GM12878 (cell line): ENCODE data around the gene SNAP47. TPM values are rescaled to one million over a fixed set of nuclear protein-coding genes. Genes with fewer than 3 reads are reported as not detected.

Experiments
- ATAC-seq: fragments of 200-7000 bp; cut with Tn5 transposase; 3 replicates; pipeline ENCODE4 v1.9.1; 2020; ENCODE audit warnings: mild to moderate bottlenecking, moderate library complexity
- BruUV-seq: library from RNA; stranded (reverse); fragments of 400-500 nt; replicated peaks from 2 replicates; lab custom pipeline; 2021; lab: Mats Ljungman, UMichigan
- CTCF ChIA-PET: fragments of 300-600 bp; sonication (Branson Sonifier 250); formaldehyde crosslinking; extraction: SDS; loops from one replicate; lab custom pipeline; 2021; ENCODE audit warnings: inconsistent platforms; lab: Yijun Ruan, JAX
- POLR2A ChIA-PET: fragments of 350-600 bp; formaldehyde crosslinking; extraction: SDS; loops from one replicate; lab custom pipeline; 2021; ENCODE audit warnings: inconsistent platforms; lab: Charles Lee
- RAD21 ChIA-PET: fragments of 300-600 bp; sonication (Branson Sonifier 250); formaldehyde crosslinking; loops from one replicate; lab custom pipeline; 2023; ENCODE audit warnings: antibody characterized with exemption; ENCODE audit not compliant: unreplicated experiment; lab: Charles Lee
- SMC1A ChIA-PET: fragments of 300-600 bp; sonication (Branson Sonifier 250); formaldehyde crosslinking; loops from one replicate; lab custom pipeline; 2023; ENCODE audit not compliant: unreplicated experiment, uncharacterized antibody; lab: Charles Lee
- DNase-seq: peaks from one replicate; pipeline ENCODE4 v3.0.0-alpha.2; 2011; ENCODE audit warnings: low read depth, low spot score
- FAIRE-seq: peaks from 3 replicates; lab custom pipeline; 2011; peaks lifted over from hg19 to GRCh38; lab: Jason Lieb, UNC
- H2AFZ ChIP-seq: 2 replicates; pipeline ENCODE4 v1.6.0; 2011; ENCODE audit warnings: low read depth, low read length, control low read depth; ENCODE audit not compliant: control insufficient read depth
- H3K27ac ChIP-seq: 2 replicates; pipeline ENCODE4 v1.5.1; 2011; ENCODE audit warnings: control low read depth; ENCODE audit not compliant: control insufficient read depth, insufficient read depth
- H3K27me3 ChIP-seq, 2 experiments: replicated peaks in 1 of 2; 2 replicates each; pipeline versions ENCODE4 v1.6.0 to v1.6.1; 2011; ENCODE audit warnings: low read length in 1 of 2; ENCODE audit not compliant: control insufficient read depth in 2 of 2, insufficient read depth in 2 of 2
- H3K36me3 ChIP-seq, 2 experiments: 2 replicates each; pipeline ENCODE4 v1.5.1; 2011; ENCODE audit warnings: low read length in 1 of 2; ENCODE audit not compliant: control insufficient read depth in 2 of 2, insufficient read depth in 2 of 2
- H3K4me1 ChIP-seq: 2 replicates; pipeline ENCODE4 v1.6.1; 2011; ENCODE audit warnings: mild to moderate bottlenecking, low read length, moderate library complexity, mixed read lengths; ENCODE audit not compliant: control insufficient read depth, insufficient read depth
- H3K4me2 ChIP-seq: 2 replicates; pipeline ENCODE4 v1.6.0; 2011; ENCODE audit warnings: control low read depth; ENCODE audit not compliant: control insufficient read depth, insufficient read depth
- H3K4me3 ChIP-seq: fragments of 200-600 bp; sonication (generic); 2 replicates; pipeline ENCODE4 v1.5.1; 2016
- H3K79me2 ChIP-seq: 2 replicates; pipeline ENCODE4 v1.6.0; 2011; ENCODE audit warnings: low read length; ENCODE audit not compliant: control insufficient read depth, insufficient read depth
- H3K9ac ChIP-seq: 2 replicates; pipeline ENCODE4 v1.8.0; 2011; ENCODE audit warnings: low read length, control low read depth, mixed read lengths; ENCODE audit not compliant: control insufficient read depth, insufficient read depth
- H3K9me3 ChIP-seq: replicated peaks from 3 replicates; pipeline ENCODE4 v1.5.1; 2011; ENCODE audit warnings: mild to moderate bottlenecking, low read length; ENCODE audit not compliant: control insufficient read depth, insufficient read depth
- H4K20me1 ChIP-seq: 2 replicates; pipeline ENCODE4 v1.6.0; 2011; ENCODE audit not compliant: control insufficient read depth, insufficient read depth
- CBX3 ChIP-seq: fragments of 200-600 bp; sonication (generic); IDR thresholded peaks from 2 replicates; pipeline ENCODE4 v1.6.1; 2016; ENCODE audit warnings: low read depth, borderline replicate concordance
- EP300 ChIP-seq, 2 experiments: fragments of 150-350 bp in 1 of 2; IDR thresholded peaks; 2 replicates each; pipeline ENCODE4 v1.6.1; 2011 to 2012; ENCODE audit warnings: low read depth in 2 of 2, low read length in 2 of 2, borderline replicate concordance in 1 of 2, improper control_type of control experiment in 1 of 2, inconsistent platforms in 1 of 2; ENCODE audit not compliant: control insufficient read depth in 1 of 2
- ETV6 ChIP-seq, 2 experiments: fragments of 450-650 bp in 1 of 2; IDR thresholded peaks in 1 of 2; conservative IDR thresholded peaks in 1 of 2; 2 replicates each; pipeline ENCODE4 v1.6.1; 2014; ENCODE audit warnings: antibody characterized with exemption in 1 of 2, borderline replicate concordance in 1 of 2, low read depth in 1 of 2, mild to moderate bottlenecking in 1 of 2, moderate library complexity in 1 of 2
- KLF5 ChIP-seq: fragments of 450-650 bp; IDR thresholded peaks from 2 replicates; pipeline ENCODE4 v1.6.1; 2014; ENCODE audit warnings: mild to moderate bottlenecking; ENCODE audit not compliant: partially characterized antibody
- PML ChIP-seq: IDR thresholded peaks from 2 replicates; pipeline ENCODE4 v1.6.1; 2012; ENCODE audit warnings: low read length, inconsistent platforms
- POLR2AphosphoS2 ChIP-seq: IDR thresholded peaks from 2 replicates; pipeline ENCODE4 v1.6.1; 2011; ENCODE audit warnings: low read depth, mild to moderate bottlenecking, low read length, improper control_type of control experiment, moderate library complexity
- RELA ChIP-seq: fragments of 450-650 bp; IDR thresholded peaks from 2 replicates; pipeline ENCODE4 v1.8.0; 2014; ENCODE audit warnings: borderline replicate concordance; ENCODE audit not compliant: partially characterized antibody
- RUNX3 ChIP-seq: IDR thresholded peaks from 2 replicates; pipeline ENCODE4 v1.6.1; 2012; ENCODE audit warnings: low read length, inconsistent platforms
- SMAD5 ChIP-seq: IDR thresholded peaks from 2 replicates; pipeline ENCODE4 v1.6.1; 2016; ENCODE audit warnings: antibody characterized with exemption, low read depth
- SMARCA5 ChIP-seq: fragments of 450-650 bp; IDR thresholded peaks from 2 replicates; pipeline ENCODE4 v1.6.1; 2017; ENCODE audit warnings: mild to moderate bottlenecking
- WGBS: methylation state at CpG from one replicate; pipeline ENCODE4 v1.1.6; 2016; ENCODE audit warnings: low lambda C conversion rate; ENCODE audit not compliant: insufficient replicate concordance, insufficient coverage; ENCODE audit errors: missing lambda C conversion rate; 5-methylcytosine and 5-hydroxymethylcytosine counted together
- in situ Hi-C: fragments of 300-500 bp; cut with MboI; formaldehyde crosslinking; loops from 9 replicates; pipeline ENCODE4 v1.14.3; 2018; ENCODE audit warnings: mixed read lengths
- intact Hi-C: fragments of 100-400 bp; cut with micrococcal nuclease; formaldehyde crosslinking; loops from one replicate; pipeline ENCODE4 v1.14.2; 2022; ENCODE audit not compliant: unreplicated experiment
- polyA plus RNA-seq, 11 experiments: library from polyadenylated mRNA; depleted of rRNA in 4 of 11; unstranded in 6 of 11; stranded (reverse) in 5 of 11; fragments of >200 nt; fragmentation: Nextera tagmentation in 4 of 11; fragmentation: Illumina TruSeq in 1 of 11; extraction: Ambion mirVana in 4 of 11; extraction: Trizol in 1 of 11; gene quantifications; 1 replicate in 1 of 11; 2 replicates in 10 of 11; pipeline versions ENCODE4 v1.2.1 to v1.2.3, GENCODE V29; 2011 to 2016; ENCODE audit warnings: inconsistent platforms in 2 of 11, missing spikeins in 2 of 11, low read depth in 1 of 11
- total RNA-seq, 4 experiments: library from RNA; depleted of rRNA in 3 of 4; stranded (reverse); fragments of >200 nt in 3 of 4; fragmentation: Illumina TruSeq in 1 of 4; extraction: Trizol in 1 of 4; gene quantifications; 2 replicates each; pipeline versions ENCODE4 v1.2.1 to v1.2.3, GENCODE V29; 2013 to 2021
- TF ChIP-seq, protein P1 (sequence below): fragments of 450-650 bp; IDR thresholded peaks from 2 replicates; pipeline ENCODE4 v1.6.1; 2014; ENCODE audit warnings: mild to moderate bottlenecking
- TF ChIP-seq, protein P2 (sequence below): fragments of 450-650 bp; formaldehyde crosslinking; IDR thresholded peaks from 2 replicates; pipeline ENCODE4 v1.4.0; 2022; ENCODE audit warnings: mild to moderate bottlenecking, moderate library complexity

SNAP47 gene
- total and polyA plus RNA-seq, 10 of the 15 experiments (the other 5 are each of a cell fraction or from before 2014, with no cell fraction given), result 1.3 to 39.6 (median 25.2) TPM

DNA sequence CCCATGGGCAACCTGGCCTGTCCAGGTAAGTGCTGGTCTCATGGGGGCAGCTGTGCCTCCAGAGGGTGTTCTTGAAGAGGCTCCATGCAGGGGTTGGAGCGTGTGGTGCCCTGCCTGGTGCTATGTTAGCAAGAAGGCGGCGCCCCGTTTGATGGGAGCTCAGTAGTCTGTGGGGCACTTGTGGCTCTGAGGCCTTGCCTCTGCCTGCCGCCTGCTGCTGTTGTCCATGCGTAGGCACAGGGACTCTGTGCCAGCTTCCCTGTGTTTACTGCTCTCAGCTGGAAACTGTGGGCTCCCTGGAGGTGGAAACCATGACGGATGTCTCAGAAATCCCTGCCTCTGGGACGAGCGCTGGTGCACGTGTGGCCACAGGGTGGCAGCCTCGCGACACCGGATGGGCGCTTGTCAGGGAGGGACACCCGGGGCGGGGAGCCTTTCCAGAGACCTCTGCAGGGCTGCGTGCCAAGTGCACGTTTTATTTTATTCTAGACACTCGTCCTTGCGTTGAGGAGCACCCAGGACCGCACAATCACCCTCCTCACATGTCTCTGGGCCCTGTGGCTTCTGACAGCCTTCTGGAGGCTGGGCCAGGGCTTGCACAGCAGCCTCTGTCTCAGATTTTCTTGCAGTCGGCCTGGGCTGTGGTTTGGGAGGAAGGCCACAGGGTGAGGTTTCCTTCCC, 27.1 kb downstream of the SNAP47 start (continued):
- TF ChIP-seq RUNX3 (peak; percentile 57), SMARCA5 (0 out of 2 replicates have a peak, but pooled peaks have one; percentile 27)

DNA sequence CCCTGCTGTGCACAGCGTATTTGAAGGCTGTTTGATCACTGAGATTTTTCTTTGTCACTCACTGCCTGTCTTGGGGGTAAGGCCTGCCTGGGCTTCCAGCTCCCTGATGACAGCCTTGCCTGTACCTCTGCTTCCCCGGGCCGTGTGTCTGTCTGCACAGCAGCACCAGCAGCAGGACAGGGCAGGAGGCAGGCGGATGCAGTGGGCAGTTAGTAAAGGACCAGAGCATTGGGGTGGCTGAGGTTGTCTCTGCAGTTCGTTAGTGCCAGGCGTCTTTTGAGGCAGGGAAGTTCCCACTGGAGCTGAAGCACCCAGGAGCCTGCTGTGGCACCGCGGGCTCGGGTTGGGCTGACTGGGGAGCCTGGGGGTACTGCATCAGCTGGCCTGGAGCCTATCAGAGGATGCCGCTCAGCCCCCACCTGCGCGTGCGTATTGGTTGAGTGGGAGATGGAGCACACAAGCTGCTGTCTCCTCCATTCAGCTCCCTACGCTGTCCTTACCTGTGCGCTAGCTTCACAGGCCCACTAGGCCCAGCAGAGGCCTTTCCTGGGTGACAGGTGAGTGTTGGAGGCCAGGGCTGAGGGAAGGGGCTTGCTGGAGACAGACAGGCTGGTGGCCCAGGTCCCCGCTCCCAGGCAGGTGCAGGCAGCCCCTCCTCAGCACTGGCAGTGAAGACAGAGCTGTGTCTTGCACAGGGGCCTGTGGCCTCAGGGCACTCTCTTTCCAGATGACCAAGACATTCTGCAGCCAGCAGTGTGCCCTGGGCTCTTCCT, 28.2 kb downstream of the SNAP47 start:
- 96% methylated on average over 16 of the region's 16 CpGs for WGBS
- in situ Hi-C loops, result loop anchor here (5.0 kb wide), 1 partner anchor 189 kb away; no protein-coding TSS in a partner anchor
- TF ChIP-seq, protein P1, sequence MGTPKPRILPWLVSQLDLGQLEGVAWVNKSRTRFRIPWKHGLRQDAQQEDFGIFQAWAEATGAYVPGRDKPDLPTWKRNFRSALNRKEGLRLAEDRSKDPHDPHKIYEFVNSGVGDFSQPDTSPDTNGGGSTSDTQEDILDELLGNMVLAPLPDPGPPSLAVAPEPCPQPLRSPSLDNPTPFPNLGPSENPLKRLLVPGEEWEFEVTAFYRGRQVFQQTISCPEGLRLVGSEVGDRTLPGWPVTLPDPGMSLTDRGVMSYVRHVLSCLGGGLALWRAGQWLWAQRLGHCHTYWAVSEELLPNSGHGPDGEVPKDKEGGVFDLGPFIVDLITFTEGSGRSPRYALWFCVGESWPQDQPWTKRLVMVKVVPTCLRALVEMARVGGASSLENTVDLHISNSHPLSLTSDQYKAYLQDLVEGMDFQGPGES, result no peak
- TF ChIP-seq KLF5 (no peak), EP300 (IDR thresholded peaks at IDR 0.05; ENCODE audit: borderline replicate concordance in 1 of 2, control insufficient read depth in 1 of 2, low read depth in 2 of 2, low read length in 2 of 2) (no peak), PML (no peak), RELA (no peak), SMAD5 (no peak), ETV6 (conservative IDR thresholded peaks at IDR 0.05 in 1 of 2, IDR thresholded peaks at IDR 0.05 in 1 of 2; ENCODE audit: borderline replicate concordance in 1 of 2, low read depth in 1 of 2) (no peak), CBX3 (no peak), POLR2AphosphoS2 (no peak)
- TF ChIP-seq, protein P2, sequence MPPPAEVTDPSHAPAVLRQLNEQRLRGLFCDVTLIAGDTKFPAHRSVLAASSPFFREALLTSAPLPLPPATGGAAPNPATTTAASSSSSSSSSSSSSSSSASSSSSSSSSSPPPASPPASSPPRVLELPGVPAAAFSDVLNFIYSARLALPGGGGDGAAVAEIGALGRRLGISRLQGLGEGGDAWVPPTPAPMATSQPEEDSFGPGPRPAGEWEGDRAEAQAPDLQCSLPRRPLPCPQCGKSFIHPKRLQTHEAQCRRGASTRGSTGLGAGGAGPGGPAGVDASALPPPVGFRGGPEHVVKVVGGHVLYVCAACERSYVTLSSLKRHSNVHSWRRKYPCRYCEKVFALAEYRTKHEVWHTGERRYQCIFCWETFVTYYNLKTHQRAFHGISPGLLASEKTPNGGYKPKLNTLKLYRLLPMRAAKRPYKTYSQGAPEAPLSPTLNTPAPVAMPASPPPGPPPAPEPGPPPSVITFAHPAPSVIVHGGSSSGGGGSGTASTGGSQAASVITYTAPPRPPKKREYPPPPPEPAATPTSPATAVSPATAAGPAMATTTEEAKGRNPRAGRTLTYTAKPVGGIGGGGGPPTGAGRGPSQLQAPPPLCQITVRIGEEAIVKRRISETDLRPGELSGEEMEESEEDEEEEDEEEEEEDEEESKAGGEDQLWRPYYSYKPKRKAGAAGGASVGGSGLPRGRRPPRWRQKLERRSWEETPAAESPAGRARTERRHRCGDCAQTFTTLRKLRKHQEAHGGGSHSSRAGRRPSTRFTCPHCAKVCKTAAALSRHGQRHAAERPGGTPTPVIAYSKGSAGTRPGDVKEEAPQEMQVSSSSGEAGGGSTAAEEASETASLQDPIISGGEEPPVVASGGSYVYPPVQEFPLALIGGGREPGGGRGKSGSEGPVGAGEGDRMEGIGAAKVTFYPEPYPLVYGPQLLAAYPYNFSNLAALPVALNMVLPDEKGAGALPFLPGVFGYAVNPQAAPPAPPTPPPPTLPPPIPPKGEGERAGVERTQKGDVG (CRISPR knock-in tag), result no peak
- no peak for DNase-seq
- Histone ChIP-seq H3K27ac (no peak overlapping the region), H3K4me3 (no peak overlapping the region), H3K36me3 (peaks cover 33 to 39% of the 10 kb centered on the region in 2 experiments), H3K9me3 (peaks cover 7% of the 10 kb centered on the region; the same call in 2 of the 3 replicates), H3K4me2 (no peak overlapping the region), H3K4me1 (peaks cover 31% of the 10 kb centered on the region), H2AFZ (no peak overlapping the region), H3K9ac (no peak overlapping the region), H3K79me2 (no peaks in the 10 kb centered on the region; the same call in none of the 2 replicates), H4K20me1 (no peaks in the 10 kb centered on the region; the same call in 1 of the 2 replicates), H3K27me3 (no peaks in the 10 kb centered on the region)
- intact Hi-C loops, result loop anchor here (5.0 to 10.0 kb wide), 2 partner anchors 189 to 311 kb away; no protein-coding TSS in a partner anchor
- ChIA-PET RAD21 (interaction anchor here (1.0 kb wide), 1 partner anchor 190 kb away, joined by 4 read pairs; no protein-coding TSS in a partner anchor), POLR2A (interaction anchor here (0.9 kb wide), 1 partner anchor 33 kb away, joined by 3 read pairs; no protein-coding TSS in a partner anchor), CTCF (interaction anchor here (0.7 to 3.8 kb wide), 9 partner anchors 11 to 402 kb away, joined by 3 to 34 read pairs (median 3); no protein-coding TSS in a partner anchor), SMC1A (interaction anchor here (0.7 to 1.5 kb wide), 3 partner anchors 25 to 282 kb away, joined by 3 to 6 read pairs (median 5); no protein-coding TSS in a partner anchor)
- FAIRE-seq, result no peak
- BruUV-seq, result no TSS peak
- ATAC-seq, result no peak
